GM18861 (cell line): ENCODE data around the gene RFPL3.
"Not testable (repeated sequence)": the region's sequence is repeated elsewhere in the genome, so short reads cannot be mapped to it uniquely, and the experiment has no call there.

ENCODE experiments used
- ATAC-seq: cut with Tn5 transposase; IDR thresholded peaks from one replicate; pipeline ENCODE4 v1.9.1; 2021; ENCODE audit not compliant: unreplicated experiment

The RFPL3 gene

DNA sequence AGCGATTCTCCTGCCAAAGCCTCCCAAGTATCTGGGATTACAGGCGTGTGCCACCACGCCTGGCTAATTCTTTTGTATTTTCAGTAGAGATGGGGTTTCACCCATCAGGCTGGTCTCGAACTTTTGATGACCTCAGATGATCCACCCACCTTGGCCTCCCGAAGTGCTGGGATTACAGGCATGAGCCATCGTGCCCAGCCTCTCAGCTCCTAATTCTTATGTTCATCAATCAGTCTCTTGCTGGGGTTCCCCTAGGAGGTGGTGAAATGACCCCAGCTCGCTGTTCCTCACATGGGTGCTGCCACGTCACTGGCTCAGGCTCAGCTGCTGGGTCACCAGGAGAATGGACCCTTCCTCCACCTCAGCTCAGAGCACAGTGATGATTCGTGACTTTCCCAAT is at the start of gene RFPL3:
Gene RFPL3, plus strand, starts transcription at position 301 of the 400 bp plus-strand sequence. CDS start 205 bp downstream, outside the sequence.
- ATAC-seq: not testable (repeated sequence)

DNA sequence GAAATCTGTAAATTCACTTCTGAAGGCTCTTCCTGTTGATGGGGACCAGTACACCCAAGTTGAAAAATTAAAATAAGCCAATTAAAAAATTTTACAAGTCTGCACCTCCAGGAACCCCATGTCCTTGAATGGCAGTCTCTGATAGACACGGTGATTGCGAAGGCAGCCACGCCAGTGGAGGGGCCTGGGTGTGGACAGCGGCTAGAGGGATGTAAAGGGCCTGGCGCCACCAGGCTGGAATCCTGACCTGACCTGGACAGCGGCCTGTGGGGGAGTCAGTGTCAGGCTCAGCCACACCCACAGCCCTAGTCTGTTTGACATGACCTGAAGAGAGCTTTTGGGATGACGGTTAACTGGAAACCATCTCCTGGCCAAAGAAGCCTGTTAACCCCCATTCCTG is 49.5 kb upstream of the RFPL3 start:
- no peak for ATAC-seq

DNA sequence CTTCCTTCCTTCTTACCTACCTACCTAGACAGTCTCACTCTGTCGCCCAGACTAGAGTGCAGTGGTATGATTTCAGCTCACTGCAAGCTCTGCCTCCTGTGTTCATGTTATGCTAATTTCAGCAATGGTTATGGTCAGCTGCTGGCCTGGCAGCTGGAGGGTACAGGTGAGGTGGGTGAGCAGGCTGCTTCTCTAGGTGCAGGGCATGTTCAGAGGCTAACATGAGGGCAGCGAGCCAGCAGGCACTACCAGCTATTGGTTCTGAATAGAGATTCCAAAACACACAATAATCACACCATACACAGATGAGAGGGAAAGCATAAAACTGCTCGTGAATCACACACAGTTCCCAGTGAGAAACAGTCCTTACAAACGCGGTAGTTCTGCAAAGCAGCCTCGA is 48.7 kb upstream of the RFPL3 start:
- no peak for ATAC-seq

DNA sequence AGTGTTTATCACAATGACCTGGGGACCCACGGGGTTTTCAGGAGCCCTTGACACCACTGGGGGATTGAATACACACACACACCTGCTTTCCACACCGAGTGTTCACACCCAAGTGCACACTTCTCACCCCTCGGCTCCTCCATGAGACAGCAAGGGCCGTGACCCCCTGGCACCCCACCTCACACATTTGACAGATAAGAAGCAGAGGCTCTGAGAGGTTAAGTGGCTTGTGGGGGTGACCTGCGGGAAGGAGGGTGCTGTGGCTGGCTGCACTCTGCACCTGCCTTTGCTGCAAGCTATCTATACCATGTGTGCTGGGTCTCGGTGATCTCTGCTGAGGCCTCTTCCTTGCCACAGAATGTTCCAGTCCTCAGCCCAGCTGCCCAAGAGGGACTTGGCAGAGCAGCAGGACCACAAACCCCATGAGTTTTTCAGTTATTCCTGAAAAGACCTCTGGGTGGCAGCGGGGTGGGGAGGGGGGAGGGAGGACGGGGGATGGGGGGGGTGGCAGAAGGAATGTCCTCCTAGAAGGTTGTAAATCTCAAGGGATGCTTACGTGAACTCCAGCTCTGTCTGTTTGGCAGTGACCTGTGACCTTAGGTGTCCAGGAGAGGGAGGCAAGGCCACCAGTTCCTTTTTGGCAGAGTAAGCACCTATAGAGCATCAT is 47.9 kb upstream of the RFPL3 start:
- ATAC-seq: no peak

DNA sequence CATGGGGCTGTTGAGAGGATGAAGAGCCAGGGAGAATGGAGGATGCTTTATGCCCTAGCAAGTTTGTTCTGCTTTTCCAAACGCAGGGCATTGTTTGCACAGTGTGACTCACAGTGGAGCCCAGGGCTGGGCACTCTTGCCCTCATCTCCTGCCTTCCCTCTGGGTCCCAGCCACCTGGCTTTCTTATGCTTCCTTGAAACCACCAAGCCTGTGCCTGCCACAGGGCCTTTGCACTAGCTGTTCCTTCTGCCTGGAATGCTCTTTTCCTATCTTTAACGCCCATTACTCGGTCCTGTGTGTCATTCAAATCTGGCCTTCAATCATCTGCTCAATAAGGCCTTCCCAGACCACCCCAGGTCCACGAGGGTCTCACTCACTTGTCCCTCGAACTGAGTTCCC is 46.9 kb upstream of the RFPL3 start:
- no peak for ATAC-seq

DNA sequence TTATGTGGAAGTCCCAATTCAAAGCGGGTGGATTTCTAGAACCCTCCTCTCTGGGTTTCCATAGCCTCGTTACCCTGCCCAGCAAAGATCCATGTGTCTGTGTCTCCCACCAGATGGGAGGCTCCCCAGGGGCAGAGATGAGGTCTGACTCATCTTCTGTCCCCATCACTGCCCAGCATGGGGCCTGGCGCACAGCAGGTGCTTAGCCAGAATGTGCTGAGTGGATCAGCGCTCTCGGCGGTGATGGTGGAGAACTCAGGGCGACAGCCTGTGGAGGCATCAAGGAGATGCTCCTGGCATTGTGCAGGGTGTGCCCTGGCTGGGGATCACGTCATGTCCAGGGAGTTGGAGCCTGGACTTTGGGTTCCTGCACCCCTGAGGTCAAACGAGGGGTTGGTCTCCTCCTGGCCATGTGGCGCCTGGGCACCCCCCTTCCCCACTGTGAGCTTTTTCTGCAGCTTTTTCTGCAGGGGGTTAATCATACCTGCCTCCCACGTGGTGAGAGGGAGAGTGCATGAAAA is 46.1 kb upstream of the RFPL3 start:
- no peak for ATAC-seq

DNA sequence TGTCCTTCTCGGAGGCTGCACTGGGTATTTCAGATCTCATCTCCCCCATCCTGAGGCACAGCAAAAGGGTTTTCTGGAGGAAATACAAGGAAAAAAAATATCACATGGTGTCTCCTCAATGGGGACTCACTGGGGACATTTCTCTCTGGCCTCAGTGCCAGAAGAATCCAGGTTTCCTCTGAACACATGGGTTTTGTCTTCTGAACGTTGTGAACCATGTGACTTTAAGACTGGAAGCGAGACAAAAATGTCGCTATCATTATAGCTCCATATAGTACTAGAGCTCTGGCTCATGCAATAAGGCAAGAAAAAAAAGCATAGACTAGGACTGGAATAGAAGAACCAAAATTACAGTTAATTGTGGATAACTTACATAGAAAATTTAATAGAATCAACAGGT is 44.9 kb upstream of the RFPL3 start:
- ATAC-seq: no peak

DNA sequence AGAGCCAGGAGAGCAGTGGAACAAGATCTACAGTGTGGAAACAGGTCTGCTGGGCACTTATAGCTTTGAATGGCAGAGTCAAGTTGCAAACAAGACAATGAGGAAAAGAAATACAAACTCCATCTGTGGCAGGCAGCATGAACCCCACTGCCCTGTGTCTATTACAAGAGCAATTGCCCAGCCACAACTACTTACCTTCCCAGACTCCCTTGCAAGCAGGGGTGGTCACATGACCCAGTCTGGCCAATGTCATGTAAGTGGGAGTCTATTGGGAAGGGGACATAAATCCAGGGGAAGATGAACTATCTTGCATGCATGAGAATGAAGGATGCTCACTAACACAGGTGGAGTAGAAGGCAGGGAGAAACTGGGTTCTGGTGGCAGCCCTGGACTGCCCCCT is 44.1 kb upstream of the RFPL3 start:
- ATAC-seq: no peak

DNA sequence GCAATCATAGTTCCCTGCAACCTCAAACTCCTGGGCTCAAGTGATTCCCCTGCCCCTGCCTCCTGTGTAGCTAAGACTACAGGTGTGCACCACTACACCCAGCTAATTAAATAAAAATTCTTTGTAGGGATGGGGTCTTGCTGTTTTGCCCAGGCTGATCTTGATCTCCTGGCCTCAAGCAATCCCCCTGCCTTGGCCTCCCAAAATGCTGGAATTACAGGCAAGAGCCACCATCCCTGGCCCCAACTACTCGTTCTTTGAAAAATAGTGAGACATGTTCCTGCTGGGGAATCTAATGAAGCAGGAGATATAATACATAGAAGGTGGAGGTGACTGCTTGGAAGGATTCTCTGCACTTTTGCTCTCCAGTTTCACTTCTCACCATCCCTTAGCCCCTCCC is 40.1 kb upstream of the RFPL3 start:
- ATAC-seq: no peak

DNA sequence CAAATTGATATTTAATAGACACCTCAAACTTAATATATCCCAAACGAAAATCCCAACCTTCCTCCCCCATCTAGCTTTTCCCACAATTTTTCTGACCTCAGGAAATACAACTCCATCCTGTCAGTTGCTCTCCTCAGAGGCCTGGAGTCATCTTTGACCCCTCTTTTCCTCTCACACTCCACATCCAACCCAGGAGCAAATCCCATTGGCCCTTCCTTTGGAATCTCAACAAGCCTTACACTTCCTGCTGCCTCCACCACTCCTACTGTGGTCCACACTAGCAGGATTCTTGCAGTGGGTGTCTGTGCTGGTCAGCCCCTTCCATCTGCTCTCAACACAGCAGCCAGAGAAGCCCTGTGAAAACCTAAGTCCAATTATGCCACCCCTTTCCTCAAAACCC is 39.3 kb upstream of the RFPL3 start:
- no peak for ATAC-seq

DNA sequence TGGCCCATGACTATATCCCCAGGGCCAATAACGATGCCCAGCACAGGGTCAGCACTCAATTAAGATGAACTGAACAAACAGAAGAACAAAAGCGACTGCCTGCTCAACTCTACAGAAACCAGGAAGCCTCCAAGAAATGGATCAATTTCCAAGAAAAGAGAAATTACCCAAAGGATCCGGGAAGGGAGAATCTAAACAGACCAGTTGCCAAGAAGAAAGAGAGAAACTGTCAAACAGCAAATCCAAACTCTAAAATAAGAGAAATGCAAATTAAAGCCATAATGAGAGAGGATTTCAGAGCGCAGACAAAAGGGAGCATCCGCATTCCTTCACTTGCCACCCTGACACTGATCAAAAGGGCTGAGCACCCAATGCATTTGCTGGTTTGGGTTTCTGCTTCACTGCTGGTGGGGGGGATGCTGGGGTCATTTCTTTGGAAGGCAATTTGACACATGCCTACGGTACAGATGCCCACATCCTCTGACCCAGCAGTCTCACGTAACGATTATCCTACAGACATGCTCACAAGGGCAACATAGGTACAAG is 37.7 kb upstream of the RFPL3 start:
- ATAC-seq: no peak

DNA sequence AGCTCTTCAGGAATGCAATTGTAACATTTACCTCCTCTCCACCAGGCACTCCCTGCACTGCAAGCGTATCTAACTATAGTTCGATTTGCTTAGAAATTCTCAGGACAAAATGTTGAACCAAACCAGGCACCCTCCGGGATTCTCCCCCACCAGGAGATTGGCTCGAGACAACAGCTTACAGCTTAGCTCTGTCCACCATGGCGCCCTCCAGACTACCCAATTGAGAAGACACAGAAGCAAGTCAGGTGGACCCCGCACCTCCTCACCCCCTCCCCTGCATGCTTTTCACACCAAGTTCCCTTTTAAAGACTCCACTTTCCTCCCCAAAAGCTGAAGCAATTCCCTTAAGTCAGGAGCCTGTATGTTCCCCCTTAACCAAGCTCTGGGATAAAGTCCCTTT is 34.7 kb upstream of the RFPL3 start:
- no peak for ATAC-seq

DNA sequence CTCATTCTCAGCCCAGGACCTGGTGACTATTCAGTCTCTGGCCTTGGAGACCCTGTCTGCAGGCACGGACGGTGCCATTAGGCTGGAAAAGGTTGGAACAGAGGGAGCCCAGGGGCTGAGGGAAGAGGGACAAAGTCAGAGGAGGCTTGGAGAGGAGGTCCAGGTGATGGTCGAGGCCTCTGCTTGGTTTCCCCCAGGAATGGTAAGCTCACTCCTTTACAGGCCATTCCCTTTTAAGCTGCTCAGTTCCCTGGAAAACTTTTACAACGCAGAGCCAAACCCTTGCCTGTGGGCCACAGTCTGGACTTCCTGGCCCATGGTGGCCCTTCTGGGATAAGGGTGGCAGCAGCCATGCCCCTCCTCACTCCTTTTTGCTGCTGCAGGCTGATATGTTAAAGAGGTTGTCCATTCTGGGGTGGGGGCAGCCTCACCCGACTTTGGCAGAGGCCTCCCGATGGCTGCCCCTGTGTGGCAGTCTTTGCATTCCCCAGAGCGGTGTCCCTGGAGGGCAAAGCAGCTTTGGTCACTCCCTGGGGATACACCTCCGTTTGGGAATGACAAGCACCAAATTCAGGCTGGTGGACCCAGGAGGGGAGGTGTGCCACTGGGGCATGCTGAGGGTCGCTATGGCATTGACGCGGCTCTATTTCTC is 34.0 kb upstream of the RFPL3 start:
- no peak for ATAC-seq

DNA sequence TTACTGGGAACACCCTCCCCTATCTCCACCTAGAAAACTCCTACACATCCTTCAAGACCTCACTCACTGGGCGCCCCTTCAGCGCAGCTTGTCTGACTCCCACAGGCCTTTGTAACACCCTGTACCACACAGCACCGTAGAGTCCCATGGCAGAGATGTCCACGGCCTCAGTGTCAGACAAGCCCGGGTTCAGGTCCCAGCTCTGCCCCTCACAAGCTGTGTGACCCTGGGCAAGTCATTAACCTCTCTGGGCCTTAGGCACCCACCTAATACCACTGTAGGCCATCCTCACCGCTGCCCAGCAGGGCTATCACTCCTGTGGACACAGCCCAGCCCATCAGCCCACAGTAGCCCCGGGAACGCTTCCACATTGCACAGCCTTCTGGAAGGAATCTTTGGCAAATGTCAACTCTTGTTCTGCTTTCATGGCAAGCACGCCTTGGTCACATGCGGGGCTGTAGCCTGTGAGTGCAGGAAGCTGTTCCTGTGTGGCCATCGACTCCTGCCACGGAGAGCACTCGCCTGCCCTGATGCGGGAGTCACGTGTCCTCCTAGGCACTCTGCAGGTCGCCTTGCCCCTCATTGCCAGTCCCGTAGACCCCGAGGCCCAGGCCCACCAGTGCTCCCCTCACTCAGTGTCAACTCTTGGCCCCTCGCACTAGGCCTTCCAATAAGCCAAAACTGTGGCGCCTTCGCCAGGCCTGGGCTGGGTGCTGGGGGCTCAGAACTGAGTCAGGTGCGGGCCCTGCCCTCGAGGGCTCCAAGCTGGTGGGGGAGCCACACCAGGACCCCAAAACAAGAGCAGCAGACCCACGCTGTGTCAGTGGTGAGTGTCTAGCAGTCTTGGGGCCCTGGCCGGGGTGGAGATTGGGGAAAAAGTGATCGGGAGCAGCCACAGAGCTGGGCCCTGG is 32.9 kb upstream of the RFPL3 start:
- ATAC-seq: no peak

DNA sequence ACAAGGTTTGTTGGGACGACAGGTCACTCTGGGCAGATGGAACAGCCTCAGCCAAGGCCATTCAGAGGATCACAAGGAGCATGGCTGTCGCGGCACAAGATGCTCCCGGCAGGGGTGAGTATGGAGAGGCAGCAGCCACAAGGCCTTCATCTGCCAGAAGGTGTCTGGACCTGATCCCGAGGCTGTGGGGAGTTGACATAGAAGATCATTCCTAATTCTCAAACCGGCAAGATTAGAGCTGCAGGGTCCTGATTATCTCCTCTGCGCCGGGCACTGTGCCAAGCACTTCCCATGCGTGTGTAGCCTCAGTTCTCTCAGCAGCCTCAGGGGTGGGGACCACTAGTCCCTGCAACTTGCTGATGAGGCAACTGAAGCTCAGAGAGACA is 32.3 kb upstream of the RFPL3 start:
- no peak for ATAC-seq

DNA sequence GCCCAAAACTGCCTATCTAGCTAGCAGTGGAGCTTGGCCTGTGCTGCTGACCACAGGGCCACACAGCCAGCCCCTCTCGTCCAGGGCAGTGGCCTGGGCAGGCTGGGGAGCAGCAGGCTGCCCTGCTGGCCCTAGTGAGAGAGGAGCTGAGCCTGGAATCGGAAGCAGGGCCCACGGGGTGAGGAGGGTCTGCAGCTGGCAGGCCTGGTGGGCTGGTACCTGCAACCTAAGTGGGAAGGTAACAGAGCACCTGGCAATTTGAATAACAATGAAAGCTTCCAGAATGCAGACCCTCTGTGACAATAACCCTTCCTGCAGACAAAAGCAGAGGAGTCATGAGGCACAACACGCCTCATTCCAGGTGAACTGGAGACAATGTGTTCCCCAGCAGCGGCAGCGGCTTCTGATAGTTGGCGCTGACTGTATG is 31.8 kb upstream of the RFPL3 start:
- ATAC-seq: no peak

DNA sequence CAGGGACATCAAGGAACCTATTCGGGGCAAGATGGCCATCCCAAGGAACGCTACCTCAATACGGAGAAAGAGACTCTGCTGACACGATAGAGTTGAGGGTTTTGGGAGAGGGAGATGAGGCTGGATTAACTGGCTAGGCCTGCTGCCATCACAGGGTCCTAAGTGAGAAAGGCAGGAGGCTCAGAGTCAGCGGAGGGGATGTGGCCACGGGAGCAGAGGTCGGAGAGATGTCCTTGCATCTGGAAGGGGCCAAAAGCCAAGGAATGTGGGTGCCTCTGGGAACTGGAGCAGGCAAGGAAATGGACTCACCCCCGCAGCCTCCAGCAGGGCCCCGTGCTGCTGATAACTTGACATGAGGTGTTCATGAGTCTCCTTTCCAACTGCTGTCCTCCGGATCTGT is 31.0 kb upstream of the RFPL3 start:
- ATAC-seq: no peak

DNA sequence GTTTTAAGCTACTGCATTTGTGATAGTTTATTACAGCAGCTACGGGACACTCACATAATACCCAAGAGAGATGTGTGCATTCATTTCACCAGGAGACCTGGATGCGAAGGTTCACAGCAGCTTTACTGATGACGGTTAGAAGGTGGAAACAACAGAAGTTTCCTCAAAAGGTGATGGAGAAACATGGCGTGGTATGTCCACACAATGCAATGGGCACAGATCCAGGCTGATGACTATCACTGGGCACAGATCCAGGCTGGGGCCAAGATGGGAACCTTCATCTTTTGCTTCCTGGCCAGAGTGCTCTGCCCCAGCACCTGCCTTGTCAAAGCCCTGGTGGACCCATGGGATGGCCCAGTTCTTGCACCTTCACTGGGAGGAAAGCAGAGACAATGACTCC is 30.6 kb upstream of the RFPL3 start:
- ATAC-seq: no peak

DNA sequence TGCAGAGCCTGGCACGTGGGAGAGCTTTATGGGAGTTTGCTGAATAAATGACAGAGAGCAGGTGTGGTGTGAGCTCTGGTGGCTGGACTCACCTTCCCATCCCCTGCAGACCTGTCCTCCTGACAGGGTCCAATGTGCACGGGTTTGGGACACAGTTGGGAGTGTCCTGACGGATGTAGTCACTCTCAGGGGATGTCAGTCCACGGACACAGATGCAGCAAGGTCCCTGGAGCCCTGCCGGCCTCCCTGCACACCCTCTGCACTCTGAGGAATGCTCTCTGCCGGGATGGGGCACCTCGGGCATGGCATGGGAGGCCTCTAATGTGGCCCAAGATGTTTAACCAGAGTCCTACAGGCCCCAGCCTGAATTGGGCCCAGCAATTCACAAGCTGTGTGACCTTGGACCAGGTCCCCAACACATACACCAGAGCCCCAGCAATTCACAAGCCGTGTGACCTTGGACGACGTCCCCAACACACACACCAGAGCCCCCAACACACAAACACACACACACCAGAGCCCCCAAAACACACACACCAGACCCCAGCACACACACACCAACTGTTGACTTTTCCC is 30.0 kb upstream of the RFPL3 start:
- ATAC-seq: no peak

DNA sequence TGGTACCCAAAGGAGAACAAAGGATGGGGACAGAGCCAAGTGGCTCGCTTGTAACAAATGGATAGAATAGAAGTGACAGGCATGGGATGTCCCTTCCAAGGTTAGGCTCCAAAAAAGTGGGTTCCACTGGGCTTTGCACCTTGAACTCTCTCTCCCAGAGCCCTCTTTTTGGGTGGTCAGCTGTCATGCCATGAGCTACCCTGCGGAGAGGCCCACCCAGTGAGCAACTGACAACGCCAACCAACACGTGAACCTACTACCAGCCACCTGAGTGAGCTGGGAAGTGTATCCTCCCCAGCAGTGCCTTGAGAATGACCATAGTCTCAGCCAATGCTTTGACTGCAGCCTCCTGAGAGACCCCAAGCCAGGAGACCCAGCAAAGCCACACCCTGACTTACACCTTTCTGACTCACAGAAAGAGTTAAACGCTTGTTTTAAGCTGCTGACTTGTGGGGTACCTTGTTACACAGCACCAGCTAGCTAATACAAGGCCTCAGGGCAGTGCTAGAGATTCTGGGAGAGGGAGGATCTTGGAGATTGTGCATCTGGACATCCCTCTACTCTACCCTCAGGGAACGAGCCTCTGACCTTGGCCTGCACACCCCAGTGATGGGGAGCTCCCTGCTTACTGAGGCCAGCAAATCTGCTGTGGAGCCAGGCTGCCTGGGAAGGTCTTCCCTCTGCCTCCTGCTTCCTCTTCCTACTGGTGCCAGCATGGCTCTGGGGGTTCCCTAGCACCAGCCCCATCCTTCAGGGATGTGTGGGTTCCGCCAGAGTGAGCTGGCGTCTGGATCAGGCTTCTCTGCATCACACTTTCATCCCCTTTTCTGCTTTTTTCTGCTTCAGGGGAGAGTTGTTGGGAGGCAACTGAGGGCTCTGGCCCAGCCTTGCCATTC is 29.1 kb upstream of the RFPL3 start:
- ATAC-seq: no peak
